ENCODE measurements around the gene DSG2.

DSG2 gene

DNA sequence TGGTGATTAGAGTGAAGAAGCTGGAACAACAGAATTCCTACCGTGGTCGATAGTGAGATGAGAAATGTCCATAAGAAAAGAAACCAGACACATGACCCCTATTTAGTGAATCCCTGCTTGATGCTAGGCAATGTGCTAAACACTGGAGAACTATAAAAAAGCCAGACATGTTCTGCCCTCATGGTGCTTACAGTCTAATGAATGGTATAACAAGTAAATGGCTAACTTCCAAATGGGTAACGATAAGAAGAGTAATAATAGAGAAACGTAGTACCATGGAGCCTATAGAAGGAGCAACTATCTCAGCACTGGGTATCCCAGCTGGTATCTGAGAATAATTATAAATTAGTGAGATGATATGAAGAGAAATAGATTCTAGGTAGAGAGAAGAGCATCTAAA lies 5.0 kb downstream of the DSG2 start:
- TF ChIP-seq, protein P1, sequence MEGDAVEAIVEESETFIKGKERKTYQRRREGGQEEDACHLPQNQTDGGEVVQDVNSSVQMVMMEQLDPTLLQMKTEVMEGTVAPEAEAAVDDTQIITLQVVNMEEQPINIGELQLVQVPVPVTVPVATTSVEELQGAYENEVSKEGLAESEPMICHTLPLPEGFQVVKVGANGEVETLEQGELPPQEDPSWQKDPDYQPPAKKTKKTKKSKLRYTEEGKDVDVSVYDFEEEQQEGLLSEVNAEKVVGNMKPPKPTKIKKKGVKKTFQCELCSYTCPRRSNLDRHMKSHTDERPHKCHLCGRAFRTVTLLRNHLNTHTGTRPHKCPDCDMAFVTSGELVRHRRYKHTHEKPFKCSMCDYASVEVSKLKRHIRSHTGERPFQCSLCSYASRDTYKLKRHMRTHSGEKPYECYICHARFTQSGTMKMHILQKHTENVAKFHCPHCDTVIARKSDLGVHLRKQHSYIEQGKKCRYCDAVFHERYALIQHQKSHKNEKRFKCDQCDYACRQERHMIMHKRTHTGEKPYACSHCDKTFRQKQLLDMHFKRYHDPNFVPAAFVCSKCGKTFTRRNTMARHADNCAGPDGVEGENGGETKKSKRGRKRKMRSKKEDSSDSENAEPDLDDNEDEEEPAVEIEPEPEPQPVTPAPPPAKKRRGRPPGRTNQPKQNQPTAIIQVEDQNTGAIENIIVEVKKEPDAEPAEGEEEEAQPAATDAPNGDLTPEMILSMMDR (IDR thresholded peaks at IDR 0.05; ENCODE audit: insufficient read depth, low read length, poor library complexity, severe bottlenecking), result no peak
- no peak for TF ChIP-seq EZH2phosphoT487 (conservative IDR thresholded peaks at IDR 0.05; ENCODE audit: low read length)
- H3K36me3 ChIP-seq (ENCODE audit: low read length), result no peaks in the 10 kb centered on the region
- no peaks in the 10 kb centered on the region for H3K79me2 ChIP-seq (ENCODE audit: insufficient read depth, low read length)
- H3K27ac ChIP-seq (ENCODE audit: low read depth, low read length), result no peak overlapping the region
- no peaks in the 10 kb centered on the region for H3K27me3 ChIP-seq (ENCODE audit: low read length)
- no peak overlapping the region for H3K9ac ChIP-seq (ENCODE audit: low read length)
- H4K20me1 ChIP-seq (ENCODE audit: low read depth, low read length), result no peaks in the 10 kb centered on the region
- H3K9me2 ChIP-seq (replicated peaks; ENCODE audit: insufficient read depth, low read length), result no peaks in the 10 kb centered on the region
- no peak overlapping the region for H2AFZ ChIP-seq (ENCODE audit: low read depth, low read length, severe bottlenecking)
- H3F3A ChIP-seq (ENCODE audit: insufficient read depth), result no peaks in the 10 kb centered on the region
- no peaks in the 10 kb centered on the region for H3K9me3 ChIP-seq (ENCODE audit: insufficient read depth, low read length)
- H3K4me3 ChIP-seq (ENCODE audit: insufficient read depth, low read length, poor library complexity, severe bottlenecking), result no peak overlapping the region
- H3K4me2 ChIP-seq (ENCODE audit: low read depth, low read length, poor library complexity, severe bottlenecking), result no peak overlapping the region

DNA sequence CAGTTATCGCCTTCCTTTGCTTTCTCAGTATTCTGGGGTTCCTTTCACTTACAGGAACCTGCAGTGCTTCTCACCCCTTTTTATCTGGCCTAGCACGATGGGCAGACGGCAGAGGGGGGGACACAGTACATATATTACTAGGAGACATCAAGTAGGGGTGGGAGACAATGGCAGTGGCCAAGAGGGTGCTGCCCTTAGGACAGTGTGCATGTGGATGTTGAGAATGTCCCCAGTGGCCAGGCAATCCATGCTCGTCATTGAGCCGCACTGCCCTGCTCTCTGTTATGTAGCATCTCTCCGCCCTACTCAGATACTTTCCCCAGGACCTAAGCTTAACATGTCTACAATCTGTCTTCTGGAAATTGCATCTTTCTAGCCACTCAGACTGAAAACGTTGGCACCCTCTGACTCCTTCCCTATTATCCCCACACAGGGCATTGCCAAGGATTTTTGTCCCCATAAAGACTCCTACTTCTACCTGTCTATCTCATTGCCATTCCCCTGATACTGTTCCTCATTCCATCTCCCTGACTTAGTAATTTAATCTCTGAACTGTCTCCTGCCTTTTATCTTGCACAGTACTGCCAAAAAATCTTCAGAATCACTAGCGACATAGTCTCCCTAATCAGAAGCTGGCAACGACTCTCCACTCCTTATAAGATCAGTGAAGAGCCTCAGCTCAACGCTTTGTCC lies 6.6 kb downstream of the DSG2 start:
- Histone ChIP-seq H3K9me3 (ENCODE audit: insufficient read depth, low read length) (no peaks in the 10 kb centered on the region), H3K36me3 (ENCODE audit: low read length) (no peaks in the 10 kb centered on the region), H3K4me2 (ENCODE audit: low read depth, low read length, poor library complexity, severe bottlenecking) (no peak overlapping the region), H3K27ac (ENCODE audit: low read depth, low read length) (no peak overlapping the region), H3K9me2 (replicated peaks; ENCODE audit: insufficient read depth, low read length) (no peaks in the 10 kb centered on the region), H3K79me2 (ENCODE audit: insufficient read depth, low read length) (no peaks in the 10 kb centered on the region), H3K4me3 (ENCODE audit: insufficient read depth, low read length, poor library complexity, severe bottlenecking) (no peak overlapping the region), H3K9ac (ENCODE audit: low read length) (no peak overlapping the region), H2AFZ (ENCODE audit: low read depth, low read length, severe bottlenecking) (no peak overlapping the region), H3F3A (ENCODE audit: insufficient read depth) (no peaks in the 10 kb centered on the region), H3K27me3 (ENCODE audit: low read length) (no peaks in the 10 kb centered on the region), H4K20me1 (ENCODE audit: low read depth, low read length) (no peaks in the 10 kb centered on the region)
- TF ChIP-seq, protein P1 (IDR thresholded peaks at IDR 0.05; ENCODE audit: insufficient read depth, low read length, poor library complexity, severe bottlenecking), result no peak
- TF ChIP-seq EZH2phosphoT487 (conservative IDR thresholded peaks at IDR 0.05; ENCODE audit: low read length), result no peak

DNA sequence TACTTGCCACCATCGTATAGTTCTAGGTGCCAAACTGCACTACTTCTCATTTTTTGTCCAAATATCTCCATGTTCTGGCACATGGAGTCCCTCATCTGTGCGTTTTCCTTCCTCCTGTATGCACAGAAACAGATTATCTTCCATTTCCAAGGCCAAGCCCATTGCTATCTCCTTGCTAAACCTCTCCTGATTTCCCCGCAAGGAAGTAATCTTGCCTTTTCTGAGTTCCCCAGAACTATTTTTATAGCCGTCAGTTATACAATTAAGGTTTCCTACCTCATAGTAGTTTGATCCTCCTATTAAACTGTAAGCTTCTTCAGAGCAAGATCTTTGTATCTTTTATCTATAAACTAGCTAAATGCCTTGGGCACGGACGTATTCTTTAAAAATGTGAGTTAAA lies 7.2 kb downstream of the DSG2 start:
- Histone ChIP-seq H3K9me3 (ENCODE audit: insufficient read depth, low read length) (no peaks in the 10 kb centered on the region), H3K27ac (ENCODE audit: low read depth, low read length) (no peak overlapping the region)
- no peak for TF ChIP-seq EZH2phosphoT487 (conservative IDR thresholded peaks at IDR 0.05; ENCODE audit: low read length)
- TF ChIP-seq, protein P1 (IDR thresholded peaks at IDR 0.05; ENCODE audit: insufficient read depth, low read length, poor library complexity, severe bottlenecking), result no peak

More for the DNA sequence above, 7.2 kb downstream of the DSG2 start:
- Histone ChIP-seq H2AFZ (ENCODE audit: low read depth, low read length, severe bottlenecking) (no peak overlapping the region), H3K36me3 (ENCODE audit: low read length) (no peaks in the 10 kb centered on the region), H3K4me3 (ENCODE audit: insufficient read depth, low read length, poor library complexity, severe bottlenecking) (no peak overlapping the region), H4K20me1 (ENCODE audit: low read depth, low read length) (no peaks in the 10 kb centered on the region), H3K9ac (ENCODE audit: low read length) (no peak overlapping the region), H3K79me2 (ENCODE audit: insufficient read depth, low read length) (no peaks in the 10 kb centered on the region), H3K27me3 (ENCODE audit: low read length) (no peaks in the 10 kb centered on the region), H3K4me2 (ENCODE audit: low read depth, low read length, poor library complexity, severe bottlenecking) (no peak overlapping the region), H3F3A (ENCODE audit: insufficient read depth) (no peaks in the 10 kb centered on the region), H3K9me2 (replicated peaks; ENCODE audit: insufficient read depth, low read length) (no peaks in the 10 kb centered on the region)
